IMR-90 (cell line): Measurements from ENCODE around the gene HAVCR2.

ENCODE experiments used
- MAFK ChIP-seq: IDR thresholded peaks from 2 replicates; pipeline ENCODE4 v1.6.1; 2012; ENCODE audit warnings: low read depth, low read length, improper control_type of control experiment
- TF ChIP-seq, protein P1 (sequence below): fragments of 150-350 bp; IDR thresholded peaks from 2 replicates; pipeline ENCODE4 v1.6.1; 2017; ENCODE audit warnings: mild to moderate bottlenecking, antibody characterized with exemption, low read length, low read depth

- TF ChIP-seq, protein P1, sequence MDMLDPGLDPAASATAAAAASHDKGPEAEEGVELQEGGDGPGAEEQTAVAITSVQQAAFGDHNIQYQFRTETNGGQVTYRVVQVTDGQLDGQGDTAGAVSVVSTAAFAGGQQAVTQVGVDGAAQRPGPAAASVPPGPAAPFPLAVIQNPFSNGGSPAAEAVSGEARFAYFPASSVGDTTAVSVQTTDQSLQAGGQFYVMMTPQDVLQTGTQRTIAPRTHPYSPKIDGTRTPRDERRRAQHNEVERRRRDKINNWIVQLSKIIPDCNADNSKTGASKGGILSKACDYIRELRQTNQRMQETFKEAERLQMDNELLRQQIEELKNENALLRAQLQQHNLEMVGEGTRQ, result no peak
- TF ChIP-seq MAFK, result no peak
Measured at GRCh38 chr5:157063776-157064430, 44.9 kb downstream of the HAVCR2 start.
